Occipital lobe (tissue), 2 donors: ENCODE data around the gene MAP6D1. TPM values are rescaled to one million over a fixed set of nuclear protein-coding genes. Genes with fewer than 3 reads are reported as not detected.
A peak's percentile ranks its signal among the peaks of the same experiment; 100 is the strongest.
"Not testable (repeated sequence)": the region's sequence is repeated elsewhere in the genome, so short reads cannot be mapped to it uniquely, and the experiment has no call there.

Source experiments
- DNase-seq: peaks from one replicate; lab custom pipeline; 2025; lab: John Stamatoyannopoulos, UW
- total RNA-seq: library from RNA; depleted of rRNA; stranded (reverse); fragments of >200 nt; gene quantifications from one replicate; pipeline ENCODE4 v1.2.3, GENCODE V29; 2014

MAP6D1 gene
- total RNA-seq, 1 donor from 2014 or later = 4.5 TPM

DNA sequence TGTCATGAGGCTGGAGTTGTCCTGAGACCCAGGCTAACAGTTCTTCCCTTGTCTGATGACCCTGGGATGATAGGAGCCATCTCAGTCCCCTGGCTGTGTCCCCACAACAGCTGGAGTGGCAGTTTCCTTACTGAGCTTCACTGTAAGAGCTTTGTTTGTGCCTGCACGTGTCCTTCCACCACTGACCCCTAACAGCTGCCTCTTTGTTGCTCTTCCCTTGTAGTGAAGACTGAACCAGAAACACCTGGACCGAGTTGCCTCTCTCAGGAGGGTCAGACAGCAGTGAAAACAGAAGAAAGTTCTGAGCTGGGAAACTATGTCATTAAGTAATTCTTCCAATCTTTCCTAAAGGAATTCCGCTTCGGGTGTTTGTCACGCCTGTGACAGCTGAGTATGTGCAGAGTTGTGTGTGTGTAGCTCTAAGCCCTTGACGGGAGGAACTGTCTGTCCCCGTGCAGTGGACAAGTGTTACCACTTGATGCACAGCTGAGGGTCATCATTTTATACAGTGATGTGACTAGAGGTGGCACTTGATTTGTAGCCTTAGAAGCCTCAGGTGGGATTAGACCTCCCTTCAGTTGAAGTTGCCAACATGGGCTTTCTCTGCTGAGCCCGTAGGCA, 25.0 kb downstream of the MAP6D1 start:
- peak; percentile 72 for DNase-seq

DNA sequence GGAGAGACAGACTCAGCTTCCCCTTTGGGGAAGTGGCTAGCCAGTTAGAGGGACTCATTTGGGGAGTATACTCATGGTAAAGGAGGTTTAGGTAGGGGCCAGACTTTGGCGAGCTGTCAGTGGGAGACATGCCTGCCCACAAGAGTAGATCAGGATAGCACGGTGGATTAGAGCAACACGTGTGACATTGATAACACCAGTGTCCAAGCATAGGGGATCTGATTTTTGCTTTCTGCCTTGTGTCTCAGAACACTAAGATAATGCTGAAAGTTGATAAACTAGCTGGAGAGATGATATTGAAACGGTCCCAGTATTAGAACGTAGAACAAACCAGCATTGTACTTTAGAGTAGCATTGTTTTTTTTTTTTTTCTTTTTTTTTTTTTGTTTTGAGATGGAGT, 25.9 kb downstream of the MAP6D1 start:
- no peak for DNase-seq

DNA sequence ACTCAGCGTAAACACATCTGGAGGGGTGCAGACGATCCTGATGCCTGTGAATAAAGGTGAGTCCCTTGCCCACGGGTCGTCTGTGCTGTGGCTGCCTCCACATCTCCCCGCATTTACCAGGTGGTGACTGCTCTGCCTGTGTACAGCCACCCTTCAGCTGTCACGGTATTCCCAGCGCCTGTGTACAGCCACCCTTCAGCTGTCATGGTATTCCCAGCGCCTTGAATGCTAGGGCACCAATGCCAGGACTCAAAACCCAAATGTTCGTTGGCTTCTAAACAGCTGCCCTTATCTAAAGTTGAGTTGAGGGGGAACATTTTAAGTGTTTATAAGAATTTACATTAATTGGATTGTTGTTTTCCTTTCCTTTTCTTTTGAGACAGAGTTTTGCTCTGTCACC, 27.4 kb downstream of the MAP6D1 start:
- no peak for DNase-seq

GRCh38 chr3:183796372-183796771, 29.0 kb downstream of the MAP6D1 start:
- DNase-seq = no peak

DNA sequence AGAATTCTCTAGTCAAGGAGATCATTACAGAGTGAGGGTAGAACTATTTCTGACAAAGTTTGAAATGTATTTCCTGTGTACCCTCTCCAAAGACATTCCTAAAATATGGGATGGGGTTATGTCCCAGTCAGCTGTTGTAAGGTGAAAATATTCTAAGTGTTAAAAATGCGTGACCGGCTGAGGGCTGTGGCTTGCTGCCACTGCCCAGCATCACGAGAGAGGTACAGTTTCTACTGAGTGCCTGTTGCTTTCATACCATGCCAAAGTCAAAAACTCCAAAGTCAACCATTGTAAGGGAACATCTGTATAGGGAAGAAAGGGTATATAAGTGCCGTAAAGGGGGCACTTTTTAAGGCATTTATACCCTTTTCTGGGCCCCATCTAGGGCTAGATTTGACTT, 30.9 kb downstream of the MAP6D1 start:
- DNase-seq = no peak

DNA sequence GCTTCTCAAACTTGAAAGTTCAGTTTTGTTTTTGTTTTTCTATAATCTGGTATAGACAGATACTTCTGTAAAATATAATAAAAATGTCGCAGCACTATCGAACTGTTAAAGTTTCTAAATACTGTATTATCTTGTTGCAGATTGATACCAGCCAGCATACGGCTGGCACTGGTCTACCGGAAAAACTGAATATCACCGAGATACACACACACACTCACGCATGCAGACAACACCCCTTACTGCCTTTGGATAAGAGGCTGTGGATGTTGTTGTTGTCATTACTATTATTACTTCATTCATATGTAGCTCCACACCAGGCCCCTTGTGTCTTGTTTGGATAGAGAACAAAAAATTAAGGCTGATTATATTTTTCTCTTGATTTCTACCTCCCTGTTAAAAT, 32.4 kb downstream of the MAP6D1 start:
- DNase-seq = no peak

DNA sequence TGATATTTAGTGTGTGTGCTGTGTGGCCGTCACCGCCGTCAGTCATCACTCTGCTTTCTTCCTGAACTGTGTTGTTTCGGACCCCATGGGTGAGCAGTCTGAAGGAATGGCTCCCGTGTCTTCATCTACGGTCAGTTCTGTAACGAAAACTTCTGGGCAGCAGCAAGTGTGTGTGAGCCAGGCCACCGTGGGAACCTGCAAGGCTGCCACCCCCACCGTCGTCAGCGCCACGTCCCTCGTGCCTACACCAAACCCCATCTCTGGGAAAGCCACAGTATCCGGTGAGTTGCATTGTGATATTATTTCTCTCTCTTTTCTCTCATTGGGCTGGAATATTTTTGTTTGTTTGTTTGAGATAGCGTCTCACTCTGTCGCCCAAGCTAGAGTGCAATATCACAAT, 34.7 kb downstream of the MAP6D1 start:
- DNase-seq = no peak

- no peak for DNase-seq
Observed at GRCh38 chr3:183789826-183790225, 35.6 kb downstream of the MAP6D1 start.

GRCh38 chr3:183784503-183784902, 40.9 kb downstream of the MAP6D1 start:
- DNase-seq = not testable (repeated sequence)

GRCh38 chr3:183782576-183783276, 42.7 kb downstream of the MAP6D1 start:
- DNase-seq = no peak

- peak; percentile 9 for DNase-seq
Observed at GRCh38 chr3:183781246-183781645, 44.1 kb downstream of the MAP6D1 start.

DNA sequence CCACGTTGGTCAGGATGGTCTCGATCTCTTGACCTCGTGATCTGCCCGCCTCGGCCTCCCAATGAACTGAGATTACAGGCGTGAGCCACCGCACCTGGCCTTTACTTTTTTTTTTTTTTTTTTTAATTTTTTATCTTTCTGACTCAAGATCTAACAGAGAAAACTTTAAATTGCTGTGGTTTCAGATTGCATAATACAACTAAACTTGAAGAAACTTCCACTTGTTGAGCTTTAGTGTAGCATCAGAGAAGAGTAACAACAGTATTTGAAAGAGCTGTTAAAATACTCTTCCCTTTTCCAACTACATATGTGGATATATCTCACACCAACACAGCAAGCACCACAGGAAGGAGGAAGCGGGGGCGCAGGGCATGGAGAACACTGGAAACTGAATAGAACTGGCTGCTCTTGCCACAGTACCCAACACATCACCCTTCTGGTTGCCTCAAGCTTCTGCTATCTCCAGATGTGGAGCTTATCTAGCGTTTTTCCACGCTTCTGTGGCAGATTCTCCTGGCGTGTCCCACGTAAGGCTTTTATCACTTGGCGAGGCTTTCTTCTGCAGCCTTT, 45.4 kb downstream of the MAP6D1 start:
- no peak for DNase-seq

GRCh38 chr3:183777016-183777618, 48.3 kb downstream of the MAP6D1 start:
- DNase-seq = no peak

- not testable (repeated sequence) for DNase-seq
Observed at GRCh38 chr3:183776451-183776850, 48.9 kb downstream of the MAP6D1 start.

DNA sequence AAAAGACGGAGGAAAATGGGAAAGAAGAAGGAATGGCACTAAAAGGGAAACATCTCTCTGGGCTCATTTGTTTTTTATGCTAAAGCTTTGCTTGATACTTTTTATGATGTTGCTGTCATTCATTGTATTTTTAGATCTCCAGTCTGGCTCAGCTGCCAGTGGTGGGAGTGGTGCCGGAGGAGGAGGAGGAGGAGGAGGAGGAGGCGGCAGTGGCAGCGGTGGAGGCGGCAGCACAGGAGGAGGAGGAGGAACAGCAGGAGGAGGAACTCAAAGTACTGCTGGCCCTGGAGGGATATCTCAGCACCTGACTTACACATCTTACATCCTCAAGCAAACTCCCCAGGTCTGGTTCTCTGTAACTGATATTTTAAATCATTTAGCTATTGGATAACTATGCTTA, 49.6 kb downstream of the MAP6D1 start:
- peak; percentile 7 for DNase-seq

DNA sequence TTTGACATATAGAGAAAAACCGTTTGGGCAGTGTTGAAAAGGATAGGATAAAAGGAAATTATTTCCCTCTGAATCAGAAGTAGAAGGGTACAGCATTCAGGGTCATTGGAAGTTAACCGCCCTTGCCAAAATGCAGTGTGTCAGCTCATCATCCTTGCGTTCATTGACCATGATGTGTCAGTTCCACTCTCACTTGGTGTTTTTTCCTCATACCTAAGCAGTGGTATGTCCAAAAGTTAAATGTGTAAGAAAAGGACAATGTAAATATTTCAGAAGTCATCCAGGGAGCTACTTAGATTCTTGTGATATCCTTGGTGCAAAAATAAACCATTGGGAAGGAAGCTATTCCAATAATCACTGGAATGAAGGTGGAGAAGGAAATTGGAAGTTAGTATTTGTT, 50.7 kb downstream of the MAP6D1 start:
- no peak for DNase-seq

GRCh38 chr3:183769453-183769852, 55.9 kb downstream of the MAP6D1 start:
- no peak for DNase-seq

GRCh38 chr3:183768114-183768513, 57.3 kb downstream of the MAP6D1 start:
- DNase-seq = no peak

- peak; percentile 48 for DNase-seq
Observed at GRCh38 chr3:183766745-183767606, 58.4 kb downstream of the MAP6D1 start.

- DNase-seq = no peak
Observed at GRCh38 chr3:183766107-183766506, 59.3 kb downstream of the MAP6D1 start.
